SH-SY5Y (cell line): ENCODE data around the gene EIF2AK3.

Source experiments
- GATA2 ChIP-seq: IDR thresholded peaks from 2 replicates; pipeline ENCODE4 v1.6.1; 2011; ENCODE audit warnings: mild to moderate bottlenecking, low read depth, low read length
- GATA3 ChIP-seq: IDR thresholded peaks from 2 replicates; pipeline ENCODE4 v1.6.1; 2011; ENCODE audit warnings: low read depth, mild to moderate bottlenecking, low read length, moderate library complexity

GRCh38 chr2:88543541-88544057, 83.7 kb downstream of the EIF2AK3 start:
- TF ChIP-seq GATA3 = no peak
- TF ChIP-seq GATA2 = no peak
